Limb (tissue), 2 donors: Measurements from ENCODE around the gene CYP26A1.

ENCODE experiments used
- DNase-seq, 2 donors: peaks; one replicate each; pipeline ENCODE4 v3.0.0-alpha.2; 2016; ENCODE audit errors: extremely low spot score in 2 of 2

The CYP26A1 gene

DNA sequence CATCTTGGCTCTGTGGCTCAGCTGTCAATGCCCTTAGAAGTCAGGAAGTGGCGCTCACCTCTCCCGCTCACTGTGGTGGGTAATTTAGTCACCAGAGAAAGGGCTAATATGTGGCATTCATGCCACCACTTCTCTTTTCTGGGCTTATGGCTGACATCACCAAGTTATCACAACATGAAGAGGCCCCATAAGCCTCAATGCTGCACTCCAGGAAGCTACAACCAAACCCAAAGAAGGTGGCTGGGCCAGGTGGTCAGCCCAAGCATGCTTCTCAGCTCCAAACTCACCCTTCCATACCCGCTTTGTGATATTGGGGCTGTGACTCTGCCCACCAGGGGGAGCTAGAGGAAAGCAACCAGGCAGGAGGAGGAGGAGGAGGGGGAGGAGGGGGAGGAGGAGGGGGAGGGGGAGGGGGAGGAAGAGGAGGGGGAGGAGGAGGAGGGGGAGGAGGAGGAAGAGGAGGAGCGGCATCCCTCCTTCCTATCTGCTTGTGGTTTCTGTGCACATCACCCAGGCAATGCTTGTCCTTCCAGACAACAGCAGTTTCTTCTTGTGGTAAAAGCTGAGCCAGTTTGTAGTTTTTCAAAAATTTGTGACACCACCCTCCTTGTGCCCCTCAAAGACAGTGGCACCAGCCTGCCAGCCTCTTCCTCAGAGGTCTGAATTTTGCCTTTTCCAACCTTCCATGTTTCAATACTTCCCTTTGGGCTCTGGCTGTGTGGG lies 42.1 kb downstream of the CYP26A1 start:
- DNase-seq: peak in 1 of 2 donors; percentile 60

DNA sequence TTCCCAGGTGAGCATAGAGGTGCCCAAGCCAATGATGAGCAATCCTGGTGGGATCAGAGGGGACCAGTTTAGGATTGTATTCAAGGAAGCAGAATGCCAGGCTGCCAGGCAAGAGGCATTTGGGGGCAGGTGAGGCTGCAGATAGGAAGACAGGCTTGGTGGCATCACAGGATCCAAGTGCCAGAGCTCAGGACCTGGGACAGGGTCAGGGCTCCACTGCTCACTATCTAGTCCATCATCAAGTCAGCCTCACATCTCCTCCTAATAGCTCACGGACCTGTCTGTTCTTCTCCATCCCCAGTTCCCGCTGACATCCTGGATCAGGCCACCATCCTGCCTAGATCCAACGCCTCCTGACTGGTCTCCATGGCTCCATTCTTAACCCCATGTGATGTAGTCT lies 47.6 kb downstream of the CYP26A1 start:
- DNase-seq: no peak

- no peak for DNase-seq
These were observed 50.1 kb downstream of the CYP26A1 start for GRCh38 chr10:93123766-93124165.

DNA sequence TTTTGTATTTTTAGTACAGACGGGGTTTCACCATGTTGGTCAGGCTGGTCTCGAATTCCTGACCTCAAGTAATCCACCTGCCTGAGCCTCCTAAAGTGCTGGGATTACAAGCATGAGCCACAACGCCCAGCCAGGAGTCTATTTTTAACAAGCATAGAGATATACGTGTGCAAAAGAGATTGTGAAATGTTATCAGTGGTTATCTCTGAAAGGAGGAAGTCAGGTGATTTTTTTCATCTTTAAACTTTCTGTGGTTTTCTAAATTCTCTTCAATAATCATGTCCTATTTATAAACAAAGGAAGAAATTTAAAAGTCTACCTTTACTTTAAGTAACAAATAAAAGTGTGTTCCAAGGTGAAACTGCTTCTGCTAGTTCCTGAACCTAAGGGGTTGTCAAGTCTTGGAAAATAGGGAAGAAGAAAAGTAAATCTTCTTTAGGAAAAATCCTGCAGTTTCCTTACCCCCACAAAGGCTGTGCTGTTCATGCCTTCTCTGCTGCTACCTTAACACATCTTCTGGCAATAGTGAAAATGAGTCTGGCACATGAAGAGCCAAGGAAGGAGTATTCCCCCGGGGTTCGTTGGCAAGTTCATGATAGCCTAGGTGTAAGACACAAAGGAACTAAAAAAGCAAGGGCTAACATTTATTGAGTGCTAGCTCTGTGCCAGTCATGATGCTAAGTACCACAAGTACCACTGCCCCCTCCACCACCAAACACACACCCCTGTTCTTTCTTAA lies 51.1 kb downstream of the CYP26A1 start:
- no peak for DNase-seq

GRCh38 chr10:93125966-93126365 lies 52.3 kb downstream of the CYP26A1 start:
- no peak for DNase-seq

DNA sequence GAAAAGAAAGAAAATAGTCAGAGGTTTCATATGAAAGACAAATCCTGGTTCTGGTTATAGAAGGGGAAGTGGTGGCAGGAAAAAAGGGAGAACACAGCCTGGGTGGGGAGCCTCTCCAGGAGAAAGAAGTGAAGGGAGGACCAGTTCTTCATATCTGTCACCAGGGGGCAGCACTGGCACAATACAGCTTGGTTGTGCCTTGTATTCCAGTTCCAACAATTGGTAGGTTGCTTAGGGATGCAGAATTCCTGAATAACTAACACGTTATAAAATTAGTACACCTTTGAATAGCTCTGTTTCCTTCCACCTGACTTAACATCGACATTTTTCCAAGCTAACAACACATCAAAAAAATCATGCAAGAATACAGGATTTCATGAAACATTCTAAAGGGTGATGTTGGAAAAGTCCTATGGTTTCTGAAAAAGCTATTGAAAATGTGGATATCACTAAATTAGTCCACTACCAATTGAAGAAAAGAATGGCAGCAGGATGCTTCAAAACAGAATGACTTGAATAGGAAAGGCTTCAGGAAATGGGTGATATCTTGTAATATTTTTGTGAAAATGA lies 52.9 kb downstream of the CYP26A1 start:
- DNase-seq: no peak
